HG02981 (cell line): ENCODE results near the gene GNA15.
"Not testable (repeated sequence)": the region's sequence is repeated elsewhere in the genome, so short reads cannot be mapped to it uniquely, and the experiment has no call there.

Source experiments
- ATAC-seq: cut with Tn5 transposase; IDR thresholded peaks from one replicate; pipeline ENCODE4 v1.9.1; 2021; ENCODE audit warnings: mild to moderate bottlenecking, moderate library complexity; ENCODE audit not compliant: unreplicated experiment

Gene GNA15

GRCh38 chr19:3148503-3148902, 12.7 kb downstream of the GNA15 start:
- ATAC-seq: no peak

GRCh38 chr19:3149089-3149488, 13.3 kb downstream of the GNA15 start:
- ATAC-seq: no peak

DNA sequence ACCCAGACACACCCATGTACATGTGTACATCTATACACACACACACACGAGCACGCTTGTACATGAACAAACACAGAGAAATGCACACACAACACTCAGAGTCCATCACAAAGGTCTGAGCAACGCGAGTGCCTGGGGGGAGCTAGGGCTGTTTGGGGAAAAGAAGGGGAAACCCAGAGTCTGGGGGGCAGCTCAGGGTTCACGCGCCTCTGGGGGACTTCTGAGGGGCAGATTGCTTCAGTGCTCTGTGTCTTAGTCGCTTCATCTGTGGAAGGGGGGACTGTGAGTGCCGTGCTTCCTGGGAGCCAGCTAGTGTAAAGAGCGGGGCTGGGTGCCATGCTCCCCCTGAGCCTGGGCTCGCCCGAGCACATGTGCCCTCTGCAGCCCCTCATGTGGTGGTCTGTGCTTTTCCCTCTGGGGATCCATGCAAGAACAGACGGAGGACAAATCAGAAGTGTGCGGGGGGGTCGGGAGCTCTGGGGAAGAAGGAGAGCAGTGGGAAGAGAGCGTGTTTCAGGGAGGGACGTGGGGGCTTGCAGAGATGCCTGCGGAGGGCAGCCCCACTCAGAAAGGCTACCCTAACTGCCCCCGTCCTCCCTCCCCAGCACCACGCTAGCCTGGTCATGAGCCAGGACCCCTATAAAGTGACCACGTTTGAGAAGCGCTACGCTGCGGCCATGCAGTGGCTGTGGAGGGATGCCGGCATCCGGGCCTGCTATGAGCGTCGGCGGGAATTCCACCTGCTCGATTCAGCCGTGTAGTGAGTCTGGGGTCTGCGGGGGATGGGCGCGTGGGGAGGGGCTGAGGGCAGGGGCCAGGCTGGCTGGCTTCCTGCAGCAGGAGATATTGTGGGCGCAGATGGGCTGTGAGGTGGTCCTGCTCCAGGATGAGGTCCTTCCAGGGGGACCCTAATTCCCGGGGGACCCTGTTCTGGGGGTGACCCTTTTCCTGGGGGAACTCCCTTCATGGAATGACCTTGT, 14.0 kb downstream of the GNA15 start:
- ATAC-seq: no peak

GRCh38 chr19:3150739-3151329, 15.0 kb downstream of the GNA15 start:
- no peak for ATAC-seq

DNA sequence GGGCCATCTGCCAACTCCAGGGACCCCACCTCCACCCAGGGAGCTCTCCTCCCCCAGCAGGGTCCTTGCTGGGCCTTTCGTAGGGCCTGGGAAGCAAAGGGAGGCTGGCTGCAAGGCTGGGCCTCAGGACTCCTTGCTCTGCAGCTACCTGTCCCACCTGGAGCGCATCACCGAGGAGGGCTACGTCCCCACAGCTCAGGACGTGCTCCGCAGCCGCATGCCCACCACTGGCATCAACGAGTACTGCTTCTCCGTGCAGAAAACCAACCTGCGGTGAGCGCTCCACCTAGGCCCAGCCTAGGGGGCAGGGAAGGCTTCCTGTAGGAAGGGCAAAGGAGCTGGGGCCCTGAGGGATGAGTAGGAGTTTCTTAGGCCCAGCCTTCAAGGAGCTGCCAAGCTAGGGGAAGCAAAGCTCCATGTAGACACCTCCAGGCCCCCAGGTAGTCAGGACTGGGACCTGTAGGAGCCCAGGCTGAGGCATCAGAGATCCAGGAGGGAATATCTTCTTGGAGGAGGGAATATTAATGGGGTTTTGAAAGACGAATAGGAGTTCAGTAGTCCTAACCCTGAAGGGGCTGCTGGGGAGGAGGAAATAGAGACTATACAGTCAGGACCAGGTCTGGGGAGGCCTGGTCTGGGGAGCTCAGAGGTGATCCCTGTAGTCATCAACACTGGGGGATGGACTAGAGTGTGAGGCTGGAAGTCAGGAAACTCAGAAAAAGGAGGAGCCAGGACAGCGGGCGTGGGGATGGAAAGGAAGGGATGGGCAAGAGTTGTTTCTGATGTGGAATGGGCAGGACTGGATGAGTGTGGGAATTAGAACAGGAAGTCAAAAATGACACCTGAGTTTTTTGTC, 16.0 kb downstream of the GNA15 start:
- no peak for ATAC-seq

GRCh38 chr19:3152419-3152780, 16.6 kb downstream of the GNA15 start:
- ATAC-seq: no peak

GRCh38 chr19:3153286-3154230, 17.7 kb downstream of the GNA15 start:
- no peak for ATAC-seq

DNA sequence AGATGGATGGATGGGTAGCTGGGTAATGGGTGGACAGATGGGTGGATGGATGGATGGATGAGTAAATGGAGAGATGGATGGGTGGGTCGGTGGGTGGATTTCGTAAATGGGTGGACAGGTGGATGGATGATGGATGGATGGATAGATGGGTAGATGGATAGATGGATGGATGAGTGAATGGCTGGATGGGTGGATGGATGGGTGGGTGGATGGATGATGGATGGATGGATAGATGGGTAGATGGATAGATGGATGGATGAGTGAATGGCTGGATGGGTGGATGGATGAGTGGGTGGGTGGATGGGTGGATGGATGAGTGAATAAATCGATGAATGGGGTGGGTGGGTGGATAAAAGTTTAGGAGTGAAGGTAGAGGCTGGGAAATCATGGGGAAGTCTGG, 18.6 kb downstream of the GNA15 start:
- not testable (repeated sequence) for ATAC-seq

DNA sequence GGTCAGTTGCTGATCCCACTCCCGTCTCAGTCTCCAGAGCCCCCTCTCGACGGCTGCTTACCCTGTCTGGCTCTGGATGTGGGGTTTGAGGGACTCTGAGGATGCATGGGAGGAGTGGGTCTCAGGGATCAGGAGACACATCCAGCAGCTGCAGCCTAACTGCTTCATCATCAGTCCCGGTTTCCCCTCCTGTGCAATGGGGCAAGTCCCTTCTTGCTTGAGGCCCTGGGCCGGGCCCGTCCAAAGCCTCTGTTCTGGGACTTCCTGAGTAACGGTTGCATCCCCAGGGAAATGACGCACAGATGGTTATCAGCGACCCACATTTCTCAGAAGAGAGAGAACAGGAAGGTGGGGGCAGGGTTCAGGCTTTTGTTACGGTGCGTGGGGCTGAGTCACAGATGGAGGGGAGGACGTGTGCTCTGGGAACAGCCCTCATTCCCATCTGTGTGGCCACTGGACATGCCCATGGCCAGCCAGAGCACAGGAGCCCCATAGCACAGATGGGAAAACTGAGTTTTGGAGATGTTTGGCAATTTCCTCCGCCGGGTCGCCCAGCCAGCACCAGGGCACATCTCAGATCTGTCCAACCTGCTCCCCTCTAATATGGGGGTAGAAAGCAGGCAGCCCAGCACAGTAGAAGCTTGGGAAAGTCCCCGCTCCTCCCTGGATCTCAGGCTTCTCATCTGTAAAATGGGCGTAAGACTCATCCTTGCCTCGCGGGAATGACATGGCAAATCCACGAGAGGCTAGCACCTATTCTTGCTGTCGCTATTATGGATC, 19.3 kb downstream of the GNA15 start:
- ATAC-seq: peak; percentile 70

GRCh38 chr19:3157096-3157845, 21.4 kb downstream of the GNA15 start:
- no peak for ATAC-seq

- no peak for ATAC-seq
These were observed 23.7 kb downstream of the GNA15 start for GRCh38 chr19:3159565-3159964.

DNA sequence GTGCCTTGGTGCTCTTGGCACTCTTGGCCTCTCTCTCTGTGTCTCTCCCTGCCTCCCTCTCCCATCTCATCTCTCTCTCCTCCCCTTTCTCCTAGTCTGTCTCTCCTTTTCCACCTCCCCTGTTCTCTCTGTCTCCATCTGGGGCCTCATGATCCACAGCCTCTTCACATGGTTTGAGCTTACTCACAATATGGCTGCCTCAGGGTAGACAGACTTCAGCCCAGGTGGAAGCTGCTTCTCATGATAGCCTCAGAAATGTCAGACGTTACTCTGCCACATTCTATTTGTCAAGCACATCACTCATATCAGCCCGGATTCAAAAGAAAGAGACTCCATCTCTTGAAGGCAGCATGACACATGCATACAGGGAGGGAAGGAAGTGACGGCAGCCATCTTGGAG, 24.4 kb downstream of the GNA15 start:
- ATAC-seq: no peak

GRCh38 chr19:3161453-3161852, 25.6 kb downstream of the GNA15 start:
- no peak for ATAC-seq

DNA sequence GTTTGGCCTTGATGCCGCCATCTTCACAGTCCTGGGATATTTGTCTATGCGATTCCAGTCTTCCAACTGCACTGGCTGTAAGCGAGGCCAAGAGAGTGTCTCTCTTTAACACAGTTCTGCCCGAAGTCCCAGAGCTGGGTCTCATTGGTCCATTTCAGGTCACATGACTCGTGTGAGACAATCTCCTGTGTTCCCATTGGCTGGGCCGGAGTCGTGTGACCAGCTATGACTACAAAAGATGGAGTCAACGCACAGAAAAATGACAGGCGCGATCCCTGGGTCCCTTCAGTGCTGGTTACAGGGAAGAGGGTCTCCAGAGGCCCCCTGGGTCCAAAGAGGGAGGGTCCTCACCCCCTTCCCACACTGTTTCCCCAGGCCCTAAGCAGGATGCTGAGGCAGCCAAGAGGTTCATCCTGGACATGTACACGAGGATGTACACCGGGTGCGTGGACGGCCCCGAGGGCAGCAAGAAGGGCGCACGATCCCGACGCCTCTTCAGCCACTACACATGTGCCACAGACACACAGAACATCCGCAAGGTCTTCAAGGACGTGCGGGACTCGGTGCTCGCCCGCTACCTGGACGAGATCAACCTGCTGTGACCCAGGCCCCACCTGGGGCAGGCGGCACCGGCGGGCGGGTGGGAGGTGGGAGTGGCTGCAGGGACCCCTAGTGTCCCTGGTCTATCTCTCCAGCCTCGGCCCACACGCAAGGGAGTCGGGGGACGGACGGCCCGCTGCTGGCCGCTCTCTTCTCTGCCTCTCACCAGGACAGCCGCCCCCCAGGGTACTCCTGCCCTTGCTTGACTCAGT, 26.8 kb downstream of the GNA15 start:
- ATAC-seq: no peak

- no peak for ATAC-seq
These were observed 27.5 kb downstream of the GNA15 start for GRCh38 chr19:3163230-3163886.

GRCh38 chr19:3163943-3164342, 28.1 kb downstream of the GNA15 start:
- no peak for ATAC-seq

- no peak for ATAC-seq
These were observed 31.9 kb downstream of the GNA15 start for GRCh38 chr19:3167533-3168272.
